Left renal pelvis (tissue), 4 donors: ENCODE data around the gene SPINT1. TPM values are rescaled to one million over a fixed set of nuclear protein-coding genes. Genes with fewer than 3 reads are reported as not detected.
A peak's percentile ranks its signal among the peaks of the same experiment; 100 is the strongest.

ENCODE experiments used
- DNase-seq, 4 donors: peaks; one replicate each; pipeline ENCODE4 v3.0.0-alpha.2; 2013; ENCODE audit warnings: low read depth in 4 of 4, low spot score in 3 of 4
- polyA plus RNA-seq, 4 donors: library from polyadenylated mRNA; unstranded; fragments of 120-200 nt; gene quantifications; one replicate each; pipeline ENCODE4 v1.2.1, GENCODE V29; 2013; ENCODE audit not compliant: insufficient read length in 4 of 4

Gene SPINT1
- polyA plus RNA-seq, 4 donors, result 2.7 to 70.8 (median 65.9) TPM

GRCh38 chr15:40891138-40891537 lies 47.3 kb downstream of the SPINT1 start:
- no peak for DNase-seq

- DNase-seq, result no peak
Measured at GRCh38 chr15:40891810-40892446, 48.1 kb downstream of the SPINT1 start.

GRCh38 chr15:40892447-40893012 lies 48.7 kb downstream of the SPINT1 start:
- no peak for DNase-seq

- DNase-seq, result no peak
Measured at GRCh38 chr15:40893019-40893670, 49.3 kb downstream of the SPINT1 start.

- peak; percentile 90 to 95 (median 94) for DNase-seq
Measured at GRCh38 chr15:40893733-40894680, 50.2 kb downstream of the SPINT1 start, which contains the start of gene VPS18. VPS18 (plus strand) TSS chr15:40894450; CDS start chr15:40894769, 319 bp downstream.

GRCh38 chr15:40894681-40895448 lies 51.0 kb downstream of the SPINT1 start:
- DNase-seq, result no peak

- DNase-seq, result no peak
Measured at GRCh38 chr15:40899536-40900207, 55.8 kb downstream of the SPINT1 start.

- DNase-seq, result no peak
Measured at GRCh38 chr15:40900256-40901052, 56.6 kb downstream of the SPINT1 start.

GRCh38 chr15:40901053-40901443 lies 57.2 kb downstream of the SPINT1 start:
- no peak for DNase-seq

GRCh38 chr15:40902605-40903561 lies 59.0 kb downstream of the SPINT1 start:
- DNase-seq, result no peak

GRCh38 chr15:40904552-40905201 lies 60.8 kb downstream of the SPINT1 start:
- no peak for DNase-seq

- DNase-seq, result no peak
Measured at GRCh38 chr15:40906091-40906990, 62.5 kb downstream of the SPINT1 start.

- DNase-seq, result no peak
Measured at GRCh38 chr15:40906991-40907802, 63.3 kb downstream of the SPINT1 start.
